Limb (tissue), 2 donors: Measurements from ENCODE around the gene AP2B1.
"Not testable (repeated sequence)": the region's sequence is repeated elsewhere in the genome, so short reads cannot be mapped to it uniquely, and the experiment has no call there.

Experiments
- DNase-seq, 2 donors: peaks; one replicate each; pipeline ENCODE4 v3.0.0-alpha.2; 2016; ENCODE audit errors: extremely low spot score in 2 of 2

Gene AP2B1

GRCh38 chr17:35695613-35696012, 108.5 kb downstream of the AP2B1 start:
- no peak for DNase-seq

GRCh38 chr17:35698800-35699199, 111.7 kb downstream of the AP2B1 start:
- no peak for DNase-seq

- no peak for DNase-seq
Observed at GRCh38 chr17:35700150-35700549, 113.0 kb downstream of the AP2B1 start.

GRCh38 chr17:35701491-35701890, 114.4 kb downstream of the AP2B1 start:
- no peak for DNase-seq

- not testable (repeated sequence) for DNase-seq
Observed at GRCh38 chr17:35703308-35703707, 116.2 kb downstream of the AP2B1 start.

- DNase-seq: no peak
Observed at GRCh38 chr17:35705230-35705629, 118.1 kb downstream of the AP2B1 start.

- no peak for DNase-seq
Observed at GRCh38 chr17:35705705-35706104, 118.6 kb downstream of the AP2B1 start.

GRCh38 chr17:35708149-35708548, 121.0 kb downstream of the AP2B1 start:
- DNase-seq: no peak

DNA sequence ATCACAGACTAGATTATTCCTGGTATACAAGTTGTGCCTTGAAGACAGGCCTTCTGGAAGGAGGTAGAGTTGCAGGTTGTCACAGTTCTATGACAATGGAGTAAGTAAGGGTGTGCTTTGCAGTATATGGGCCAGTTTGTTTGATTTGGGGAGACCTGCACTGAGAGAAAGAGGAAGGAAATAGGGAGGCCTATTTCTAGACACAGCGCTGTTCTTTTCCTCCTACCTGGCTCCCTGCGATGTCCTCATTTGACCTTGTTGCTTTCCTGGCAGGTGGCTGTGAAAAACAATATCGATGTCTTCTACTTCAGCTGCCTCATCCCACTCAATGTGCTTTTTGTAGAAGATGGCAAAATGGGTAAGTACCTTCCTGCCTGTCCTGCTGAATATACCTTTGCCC, 121.8 kb downstream of the AP2B1 start:
- no peak for DNase-seq

GRCh38 chr17:35709874-35710273, 122.8 kb downstream of the AP2B1 start:
- DNase-seq: no peak

DNA sequence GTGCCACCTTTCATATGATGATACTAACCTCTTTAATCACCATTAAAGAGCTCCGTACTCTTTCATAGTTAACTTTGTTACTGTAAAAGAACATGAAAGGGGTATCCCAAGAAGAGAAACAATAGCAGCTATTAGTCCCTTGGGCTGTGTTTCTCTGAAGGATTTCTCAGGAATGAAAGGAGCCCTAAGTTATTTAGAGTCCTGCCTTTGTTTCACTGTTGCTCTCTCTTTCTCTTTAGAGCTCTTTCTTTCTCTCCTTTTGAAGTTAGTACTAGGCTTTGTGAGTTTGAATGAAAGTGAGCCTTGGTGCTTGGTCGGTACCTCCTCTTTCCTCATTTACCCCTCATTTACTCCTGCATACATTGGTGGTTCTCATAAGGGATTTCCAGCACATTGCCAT, 123.8 kb downstream of the AP2B1 start:
- DNase-seq: no peak

DNA sequence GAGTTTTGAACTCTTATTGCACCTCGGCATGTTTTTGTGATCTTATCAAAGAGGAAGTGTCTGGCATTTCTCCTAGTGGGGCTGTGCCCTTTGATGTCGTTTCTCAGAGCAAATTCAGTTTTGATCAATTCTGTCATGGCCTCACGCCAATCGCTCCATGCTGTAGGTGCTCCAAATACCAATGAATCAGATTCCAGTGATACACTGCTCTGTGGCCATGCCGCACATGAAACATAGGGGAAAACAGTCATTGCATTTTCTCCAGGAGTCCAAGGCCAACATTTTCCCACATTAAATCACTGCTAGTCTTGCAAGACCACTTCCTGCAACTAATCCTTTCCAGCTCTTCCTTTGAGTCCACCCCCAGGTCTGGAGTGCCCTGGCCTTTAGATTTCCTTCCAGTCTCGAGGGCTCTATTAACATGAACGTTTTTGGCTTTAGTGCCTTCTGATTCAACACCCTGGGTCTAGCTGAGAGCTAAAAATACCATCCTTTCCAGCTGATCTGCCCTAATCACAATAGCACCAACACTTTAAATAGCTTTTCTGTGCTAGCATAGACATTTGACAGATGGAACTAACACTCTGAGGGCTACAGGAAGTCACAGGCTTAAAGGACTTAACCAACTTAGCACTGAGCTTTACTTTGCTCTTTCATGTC, 126.1 kb downstream of the AP2B1 start:
- peak in 1 of 2 donors; percentile 22 for DNase-seq

DNA sequence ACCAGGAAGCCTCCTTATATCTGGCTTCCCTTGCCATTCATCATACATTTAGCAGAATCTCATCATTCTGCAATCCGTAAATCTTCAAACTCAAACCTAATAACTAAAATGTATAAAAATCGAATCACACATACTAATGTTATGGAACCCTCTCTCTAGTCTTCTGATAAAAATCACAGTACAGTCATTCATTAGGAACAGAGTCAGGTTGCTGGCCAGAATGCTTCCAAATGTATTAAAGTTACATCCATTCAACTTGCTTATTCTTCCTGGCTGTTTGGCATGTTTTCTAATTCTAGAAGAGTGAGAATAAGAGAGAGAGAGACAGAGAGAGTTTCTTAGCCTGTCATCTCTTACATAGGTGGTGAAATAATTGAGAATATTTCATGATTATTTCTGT, 127.9 kb downstream of the AP2B1 start:
- DNase-seq: no peak

DNA sequence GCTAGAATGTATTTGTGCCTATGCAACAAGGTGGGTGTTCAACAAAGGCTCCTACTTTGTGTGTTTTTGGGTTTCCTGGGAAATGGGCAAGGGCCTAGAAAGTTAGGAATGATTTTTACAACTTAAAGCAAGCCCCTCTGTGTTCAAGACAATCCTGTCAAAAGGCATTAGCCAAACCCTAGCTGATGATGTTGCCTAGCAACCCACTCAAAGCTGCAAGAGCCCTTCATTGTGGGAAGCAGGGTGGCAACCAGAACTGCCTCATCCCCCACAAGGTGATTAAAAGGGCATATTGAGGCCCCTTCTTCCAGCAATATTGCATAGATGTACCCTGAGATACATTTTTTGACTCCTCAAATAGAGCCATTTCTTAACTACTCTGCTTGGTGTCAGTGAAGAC, 128.3 kb downstream of the AP2B1 start:
- no peak for DNase-seq

DNA sequence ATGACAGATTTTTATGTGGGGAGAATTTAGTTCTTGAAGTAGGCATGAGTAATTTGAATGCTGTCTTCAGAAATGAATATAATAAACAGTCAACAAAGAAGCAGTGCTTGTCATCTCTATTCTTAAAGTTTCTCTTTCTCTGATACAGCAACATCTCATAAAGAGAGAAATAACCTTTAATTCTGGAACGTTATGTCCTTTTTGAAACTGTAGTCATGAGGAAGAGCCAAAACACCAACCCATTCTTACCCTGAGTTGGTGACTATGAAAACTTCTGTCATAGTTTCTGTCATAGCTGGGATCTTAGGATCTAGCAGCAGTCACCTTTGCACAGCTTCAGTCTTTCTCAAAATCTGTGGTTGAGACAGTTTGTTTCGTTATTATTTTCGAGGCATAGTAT, 129.1 kb downstream of the AP2B1 start:
- DNase-seq: no peak

DNA sequence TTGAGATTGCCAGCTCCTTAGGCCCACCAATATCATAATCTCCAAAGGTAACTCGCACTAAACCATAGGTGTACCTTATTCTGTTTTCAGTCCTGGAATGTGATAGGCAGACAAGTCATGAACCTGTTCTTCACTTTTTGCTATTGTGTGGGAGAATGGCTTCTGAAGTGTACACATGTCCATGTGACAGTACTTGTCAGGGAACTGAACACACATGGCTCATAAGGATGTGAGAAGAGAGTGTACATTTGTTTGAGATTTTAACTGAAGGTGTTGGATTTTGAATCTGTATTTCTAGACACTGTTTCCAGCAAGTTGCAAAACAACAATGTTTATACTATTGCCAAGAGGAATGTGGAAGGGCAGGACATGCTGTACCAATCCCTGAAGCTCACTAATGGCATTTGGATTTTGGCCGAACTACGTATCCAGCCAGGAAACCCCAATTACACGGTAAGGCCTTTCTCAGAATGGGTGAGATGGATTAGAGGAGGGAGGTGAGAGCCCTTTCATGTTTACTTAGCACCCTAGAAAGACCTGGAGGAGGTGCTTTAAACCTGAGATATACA, 129.9 kb downstream of the AP2B1 start:
- DNase-seq: no peak

- DNase-seq: no peak
Observed at GRCh38 chr17:35717475-35717874, 130.4 kb downstream of the AP2B1 start.

DNA sequence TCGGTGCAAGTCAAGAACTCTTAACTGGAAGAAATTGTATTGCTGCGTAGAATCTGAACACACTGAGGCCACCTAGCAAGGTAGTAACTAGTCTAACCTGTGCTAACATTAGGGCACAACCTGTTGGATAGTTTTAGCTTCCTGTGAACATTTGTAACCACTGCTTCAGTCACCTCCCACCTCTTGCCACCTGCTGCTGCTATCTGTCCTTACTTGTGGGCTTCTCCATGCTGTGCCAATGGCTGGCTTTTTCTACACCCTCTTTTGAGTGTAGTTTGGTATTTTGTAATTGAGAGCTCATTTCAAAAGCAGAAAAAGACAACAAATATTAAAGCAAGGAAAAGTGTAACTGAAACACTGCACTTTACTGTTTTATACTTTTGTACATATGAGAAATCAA, 136.6 kb downstream of the AP2B1 start:
- DNase-seq: no peak

- DNase-seq: no peak
Observed at GRCh38 chr17:35725058-35725457, 137.9 kb downstream of the AP2B1 start.

GRCh38 chr17:35725802-35726126, 138.6 kb downstream of the AP2B1 start:
- DNase-seq: no peak

GRCh38 chr17:35726127-35726952, 139.2 kb downstream of the AP2B1 start:
- DNase-seq: peak; percentile 34 to 79

- DNase-seq: no peak
Observed at GRCh38 chr17:35726953-35727460, 139.9 kb downstream of the AP2B1 start.

- no peak for DNase-seq
Observed at GRCh38 chr17:35727635-35728034, 140.5 kb downstream of the AP2B1 start.
